Measurements from ENCODE around the gene MMADHC.

The MMADHC gene

GRCh38 chr2:149577269-149577668 lies 10.3 kb downstream of the MMADHC start:
- peaks cover 49% of the 10 kb centered on the region for H3K36me3 ChIP-seq
- DNase-seq: no peak
- TF ChIP-seq, protein P1, sequence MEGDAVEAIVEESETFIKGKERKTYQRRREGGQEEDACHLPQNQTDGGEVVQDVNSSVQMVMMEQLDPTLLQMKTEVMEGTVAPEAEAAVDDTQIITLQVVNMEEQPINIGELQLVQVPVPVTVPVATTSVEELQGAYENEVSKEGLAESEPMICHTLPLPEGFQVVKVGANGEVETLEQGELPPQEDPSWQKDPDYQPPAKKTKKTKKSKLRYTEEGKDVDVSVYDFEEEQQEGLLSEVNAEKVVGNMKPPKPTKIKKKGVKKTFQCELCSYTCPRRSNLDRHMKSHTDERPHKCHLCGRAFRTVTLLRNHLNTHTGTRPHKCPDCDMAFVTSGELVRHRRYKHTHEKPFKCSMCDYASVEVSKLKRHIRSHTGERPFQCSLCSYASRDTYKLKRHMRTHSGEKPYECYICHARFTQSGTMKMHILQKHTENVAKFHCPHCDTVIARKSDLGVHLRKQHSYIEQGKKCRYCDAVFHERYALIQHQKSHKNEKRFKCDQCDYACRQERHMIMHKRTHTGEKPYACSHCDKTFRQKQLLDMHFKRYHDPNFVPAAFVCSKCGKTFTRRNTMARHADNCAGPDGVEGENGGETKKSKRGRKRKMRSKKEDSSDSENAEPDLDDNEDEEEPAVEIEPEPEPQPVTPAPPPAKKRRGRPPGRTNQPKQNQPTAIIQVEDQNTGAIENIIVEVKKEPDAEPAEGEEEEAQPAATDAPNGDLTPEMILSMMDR (IDR thresholded peaks at IDR 0.05; ENCODE audit: low read depth, low read length): no peak

DNA sequence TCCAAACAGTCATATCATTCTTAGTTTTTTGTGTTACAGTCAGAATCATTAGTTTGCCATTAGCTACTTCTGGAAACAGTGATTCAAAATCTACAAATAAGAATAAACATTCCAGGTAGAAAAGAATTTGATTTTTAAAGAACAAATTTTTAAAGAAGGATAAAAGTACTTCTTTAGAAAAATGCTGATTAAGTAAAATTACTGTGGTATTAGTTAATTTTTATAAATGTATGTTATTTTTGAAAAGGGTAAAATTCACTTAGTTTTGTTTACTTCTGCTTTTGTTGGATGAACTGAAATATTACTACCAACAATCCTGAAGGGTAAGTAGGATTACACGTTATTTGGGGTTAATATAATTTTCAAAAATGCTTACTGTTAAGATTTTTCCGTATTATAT lies 11.8 kb downstream of the MMADHC start:
- no peak for DNase-seq
- Histone ChIP-seq H3K36me3 (peaks cover 36% of the 10 kb centered on the region), H3K9me3 (ENCODE audit: severe bottlenecking) (no peaks in the 10 kb centered on the region), H3K27ac (no peak overlapping the region), H3K27me3 (ENCODE audit: insufficient read depth, low read depth, severe bottlenecking) (no peaks in the 10 kb centered on the region), H3K4me3 (ENCODE audit: low read depth, low read length) (no peak overlapping the region)
- TF ChIP-seq, protein P1 (IDR thresholded peaks at IDR 0.05; ENCODE audit: low read depth, low read length): no peak

More at GRCh38 chr2:149577269-149577668, 10.3 kb downstream of the MMADHC start:
- Histone ChIP-seq H3K9me3 (ENCODE audit: severe bottlenecking) (no peaks in the 10 kb centered on the region), H3K27ac (no peak overlapping the region), H3K4me3 (ENCODE audit: low read depth, low read length) (no peak overlapping the region), H3K27me3 (ENCODE audit: insufficient read depth, low read depth, severe bottlenecking) (no peaks in the 10 kb centered on the region)

- peaks cover 37% of the 10 kb centered on the region for H3K36me3 ChIP-seq
- TF ChIP-seq, protein P1 (IDR thresholded peaks at IDR 0.05; ENCODE audit: low read depth, low read length): no peak
These were observed 12.3 kb downstream of the MMADHC start for GRCh38 chr2:149575277-149575676.

GRCh38 chr2:149573760-149574159 lies 13.8 kb downstream of the MMADHC start:
- Histone ChIP-seq H3K9me3 (ENCODE audit: severe bottlenecking) (no peaks in the 10 kb centered on the region), H3K4me3 (ENCODE audit: low read depth, low read length) (no peak overlapping the region), H3K27ac (no peak overlapping the region), H3K36me3 (peaks cover 40% of the 10 kb centered on the region), H3K27me3 (ENCODE audit: insufficient read depth, low read depth, severe bottlenecking) (no peaks in the 10 kb centered on the region)
- TF ChIP-seq, protein P1 (IDR thresholded peaks at IDR 0.05; ENCODE audit: low read depth, low read length): no peak
- no peak for DNase-seq

More at GRCh38 chr2:149575277-149575676, 12.3 kb downstream of the MMADHC start:
- no peak for DNase-seq
- H3K27me3 ChIP-seq (ENCODE audit: insufficient read depth, low read depth, severe bottlenecking): no peaks in the 10 kb centered on the region
- H3K4me3 ChIP-seq (ENCODE audit: low read depth, low read length): no peak overlapping the region
- no peak overlapping the region for H3K27ac ChIP-seq
- H3K9me3 ChIP-seq (ENCODE audit: severe bottlenecking): no peaks in the 10 kb centered on the region

- Histone ChIP-seq H3K27ac (no peak overlapping the region), H3K36me3 (peaks cover 40% of the 10 kb centered on the region), H3K9me3 (ENCODE audit: severe bottlenecking) (no peaks in the 10 kb centered on the region), H3K27me3 (ENCODE audit: insufficient read depth, low read depth, severe bottlenecking) (no peaks in the 10 kb centered on the region), H3K4me3 (ENCODE audit: low read depth, low read length) (no peak overlapping the region)
- TF ChIP-seq, protein P1 (IDR thresholded peaks at IDR 0.05; ENCODE audit: low read depth, low read length): no peak
- DNase-seq: no peak
These were observed 15.2 kb downstream of the MMADHC start for GRCh38 chr2:149572102-149572953.
